ENCODE data around the gene PINK1. TPM values are rescaled to one million over a fixed set of nuclear protein-coding genes. Genes with fewer than 3 reads are reported as not detected.
"Not testable (repeated sequence)": the region's sequence is repeated elsewhere in the genome, so short reads cannot be mapped to it uniquely, and the experiment has no call there.

The PINK1 gene
- total RNA-seq, 1 experiment from 2014 or later, result 22.3 TPM

DNA sequence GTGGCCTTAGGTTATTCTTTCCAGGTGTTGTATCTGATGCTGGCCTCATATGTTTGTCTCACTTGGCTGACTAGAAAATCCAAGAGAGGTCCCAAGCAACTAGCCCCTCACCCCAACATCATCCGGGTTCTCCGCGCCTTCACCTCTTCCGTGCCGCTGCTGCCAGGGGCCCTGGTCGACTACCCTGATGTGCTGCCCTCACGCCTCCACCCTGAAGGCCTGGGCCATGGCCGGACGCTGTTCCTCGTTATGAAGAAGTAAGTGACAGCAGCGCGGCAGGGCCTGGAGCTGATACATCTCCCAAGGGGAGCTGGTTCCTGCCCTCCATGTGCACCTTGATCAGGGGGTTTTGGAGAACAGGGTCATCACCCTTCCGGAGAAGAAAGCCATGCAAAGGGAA lies 11.2 kb downstream of the PINK1 start:
- no peak for DNase-seq (ENCODE audit: low spot score)

DNA sequence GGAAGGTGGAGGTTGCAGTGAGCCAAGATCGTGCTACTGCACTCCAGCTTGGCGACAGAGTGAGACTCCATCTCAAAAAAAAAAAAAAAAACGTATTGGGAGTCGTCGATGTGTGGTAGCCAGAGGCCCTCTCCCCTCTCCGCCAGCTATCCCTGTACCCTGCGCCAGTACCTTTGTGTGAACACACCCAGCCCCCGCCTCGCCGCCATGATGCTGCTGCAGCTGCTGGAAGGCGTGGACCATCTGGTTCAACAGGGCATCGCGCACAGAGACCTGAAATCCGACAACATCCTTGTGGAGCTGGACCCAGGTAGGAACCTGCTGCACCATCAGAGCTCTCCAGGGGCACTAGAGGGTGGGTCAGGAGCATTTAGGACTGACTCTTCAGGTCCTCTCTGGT lies 12.2 kb downstream of the PINK1 start:
- DNase-seq (ENCODE audit: low spot score), result no peak

DNA sequence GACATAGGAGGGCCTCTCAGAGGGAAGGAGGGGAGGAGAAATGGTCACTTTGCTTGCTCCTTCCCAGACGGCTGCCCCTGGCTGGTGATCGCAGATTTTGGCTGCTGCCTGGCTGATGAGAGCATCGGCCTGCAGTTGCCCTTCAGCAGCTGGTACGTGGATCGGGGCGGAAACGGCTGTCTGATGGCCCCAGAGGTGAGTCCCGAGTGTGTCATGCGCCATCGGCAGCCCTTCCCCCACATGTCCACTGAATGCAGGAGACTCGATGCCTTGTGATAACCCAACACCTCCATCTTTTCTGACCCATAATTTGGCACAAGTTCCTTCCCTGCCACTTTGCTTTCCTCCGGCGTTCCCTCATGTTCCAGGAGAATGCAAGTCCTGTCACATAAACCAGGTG lies 15.2 kb downstream of the PINK1 start:
- DNase-seq (ENCODE audit: low spot score), result no peak

GRCh38 chr1:20648946-20649345 lies 15.7 kb downstream of the PINK1 start:
- DNase-seq (ENCODE audit: low spot score), result no peak

GRCh38 chr1:20652300-20652699 lies 19.0 kb downstream of the PINK1 start:
- DNase-seq (ENCODE audit: low spot score), result no peak

- no peak for DNase-seq (ENCODE audit: low spot score)
Measured at GRCh38 chr1:20654104-20654690, 20.9 kb downstream of the PINK1 start.

GRCh38 chr1:20657024-20657423 lies 23.8 kb downstream of the PINK1 start:
- DNase-seq (ENCODE audit: low spot score), result no peak

GRCh38 chr1:20658166-20658915 lies 25.1 kb downstream of the PINK1 start:
- DNase-seq (ENCODE audit: low spot score), result no peak

GRCh38 chr1:20660363-20660762 lies 27.1 kb downstream of the PINK1 start:
- DNase-seq (ENCODE audit: low spot score), result no peak

GRCh38 chr1:20660847-20661206 lies 27.6 kb downstream of the PINK1 start:
- no peak for DNase-seq (ENCODE audit: low spot score)

DNA sequence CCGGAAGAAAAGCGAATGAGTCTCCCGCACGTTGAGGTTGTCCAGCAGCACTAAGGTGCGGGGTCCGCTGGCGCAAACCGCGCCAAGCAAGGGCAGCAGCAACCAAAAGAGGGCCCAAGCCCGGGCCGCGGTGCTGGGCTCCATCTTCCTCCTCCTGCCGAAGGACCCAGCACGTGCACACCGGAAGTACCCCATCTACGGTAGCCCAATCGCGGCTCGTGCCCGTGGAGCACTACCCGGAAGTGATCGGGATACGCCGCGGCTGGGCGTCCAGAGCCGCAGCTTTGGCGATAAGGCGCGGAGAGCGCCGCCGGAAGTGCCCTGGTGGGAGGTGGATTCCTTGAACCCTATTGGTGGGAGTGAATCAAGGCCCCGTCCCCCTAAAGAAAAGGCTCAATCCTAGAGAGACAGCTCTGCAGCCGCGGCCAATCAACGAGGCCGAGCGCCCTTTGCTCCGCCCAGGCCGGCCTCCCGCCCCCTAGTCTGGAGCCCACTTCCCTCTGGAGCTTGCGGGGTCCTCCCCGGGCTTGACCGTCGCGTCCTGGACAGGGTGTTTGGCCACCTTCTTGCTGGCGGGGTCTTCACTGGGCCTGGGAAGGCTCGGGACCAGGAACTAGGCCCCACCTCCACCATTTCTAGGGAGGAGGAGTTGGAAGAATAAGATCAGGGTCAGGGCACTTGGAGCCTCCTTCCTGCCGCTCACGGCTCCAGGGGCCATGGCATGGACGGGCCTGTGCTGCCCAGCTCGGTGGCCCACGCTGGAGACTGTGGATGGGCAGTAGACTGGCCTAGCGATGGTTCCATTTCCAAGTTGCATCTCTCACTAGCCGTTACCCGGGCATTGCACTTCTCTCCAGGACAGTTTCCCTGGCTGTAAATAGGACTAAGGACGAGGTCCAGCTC lies 28.2 kb downstream of the PINK1 start, which contains the start of gene DDOST:
Gene DDOST (minus strand): TSS at position 163 of the 903 bp plus-strand sequence. CDS start 19 bp downstream, at position 144.
- peak; percentile 97 for DNase-seq (ENCODE audit: low spot score)

DNA sequence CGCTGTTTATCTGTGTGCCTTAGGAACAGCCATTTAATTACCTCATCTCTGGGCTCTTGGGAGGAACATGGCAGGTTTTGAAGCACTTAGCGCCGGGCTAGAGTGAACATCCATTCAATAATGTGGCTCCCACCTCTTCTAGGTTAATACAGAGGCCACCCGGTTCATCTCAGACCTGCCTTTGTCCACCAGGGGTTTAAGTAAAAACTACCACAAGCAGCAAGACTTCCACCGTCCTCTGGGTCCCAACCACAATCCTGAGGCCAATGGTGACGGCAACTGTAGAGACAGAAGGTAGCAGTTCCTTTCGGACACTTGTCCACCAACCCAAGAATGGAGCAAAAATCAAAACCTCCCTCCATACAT lies 28.8 kb downstream of the PINK1 start:
- no peak for DNase-seq (ENCODE audit: low spot score)

DNA sequence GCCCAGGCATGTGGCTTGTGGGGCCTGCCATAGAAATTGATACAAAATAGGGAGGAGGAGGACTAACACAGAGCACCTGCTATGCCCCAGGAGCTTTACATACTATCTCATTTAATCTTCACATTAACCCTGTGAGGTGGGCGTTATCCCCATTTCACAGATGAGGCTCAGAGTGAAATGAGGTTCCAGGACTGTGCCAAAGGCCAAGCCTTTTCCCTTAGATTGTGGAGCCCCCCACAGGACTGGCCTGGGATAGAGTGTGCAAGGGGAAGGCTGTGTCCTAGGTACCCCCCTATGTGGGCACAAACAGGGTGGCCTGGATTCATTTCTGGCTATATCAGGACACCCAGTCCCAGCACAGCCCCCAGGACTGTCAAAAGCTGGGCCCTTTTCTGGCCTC lies 30.1 kb downstream of the PINK1 start:
- no peak for DNase-seq (ENCODE audit: low spot score)

- DNase-seq (ENCODE audit: low spot score), result no peak
Measured at GRCh38 chr1:20663969-20664715, 30.9 kb downstream of the PINK1 start.

- DNase-seq (ENCODE audit: low spot score), result no peak
Measured at GRCh38 chr1:20665726-20666125, 32.5 kb downstream of the PINK1 start.

DNA sequence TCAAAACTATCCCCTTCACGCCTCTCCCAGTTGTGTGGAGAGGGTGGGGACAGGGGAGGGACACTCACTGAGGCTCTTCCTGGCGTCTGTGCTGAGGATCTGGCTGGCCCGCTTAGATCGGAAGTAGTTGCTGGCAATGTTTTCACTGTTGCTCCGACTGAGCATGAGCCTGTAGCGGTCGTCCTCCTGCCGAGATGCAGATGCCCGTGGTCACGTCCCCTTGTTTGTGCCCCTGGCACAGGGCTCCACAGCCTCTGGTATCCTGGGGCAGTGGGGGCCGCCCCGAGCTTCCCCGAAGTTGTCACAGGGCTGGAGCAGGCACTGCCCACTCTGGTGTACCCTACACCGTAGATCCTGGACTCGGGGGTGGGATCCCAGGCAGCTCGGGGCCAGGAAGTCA lies 32.9 kb downstream of the PINK1 start:
- DNase-seq (ENCODE audit: low spot score), result no peak

DNA sequence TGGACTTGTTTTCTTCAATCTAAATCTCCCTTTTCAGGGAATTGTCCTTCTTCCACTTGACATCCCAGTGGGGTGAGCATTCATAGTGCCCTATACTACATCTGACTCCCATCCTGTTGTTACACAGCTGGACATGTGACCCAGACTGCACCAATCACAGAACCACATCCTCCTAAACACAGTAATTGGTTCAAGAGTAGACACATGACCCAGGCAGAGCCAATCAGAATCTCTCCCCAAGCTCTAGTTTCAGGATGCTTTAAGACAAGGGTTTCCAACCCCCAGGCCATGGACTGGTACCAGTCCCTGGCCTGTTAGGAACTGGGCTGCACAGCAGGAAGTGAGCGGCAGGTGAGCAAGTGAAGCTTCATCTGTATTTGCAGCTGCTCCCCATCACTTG lies 33.5 kb downstream of the PINK1 start:
- DNase-seq (ENCODE audit: low spot score), result peak; percentile 16

DNA sequence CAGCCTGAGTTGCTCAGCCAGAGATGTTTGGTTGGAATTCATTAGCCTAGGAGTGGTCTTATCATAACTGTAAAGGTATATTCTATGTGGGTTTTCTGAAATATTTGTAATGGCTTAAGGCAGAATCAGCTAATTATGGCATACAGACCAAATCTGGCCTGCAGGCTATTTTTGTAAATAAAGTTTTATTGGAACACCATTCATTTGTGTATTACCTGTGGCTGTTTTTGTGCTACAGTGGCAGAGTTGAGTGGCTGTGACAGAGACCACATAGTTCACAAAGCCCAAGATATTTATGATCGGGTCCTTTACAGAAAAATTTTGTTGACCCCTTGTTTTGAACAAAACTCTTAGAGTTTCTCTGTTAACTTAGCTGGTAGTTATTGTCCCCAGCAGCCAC lies 35.3 kb downstream of the PINK1 start:
- no peak for DNase-seq (ENCODE audit: low spot score)

DNA sequence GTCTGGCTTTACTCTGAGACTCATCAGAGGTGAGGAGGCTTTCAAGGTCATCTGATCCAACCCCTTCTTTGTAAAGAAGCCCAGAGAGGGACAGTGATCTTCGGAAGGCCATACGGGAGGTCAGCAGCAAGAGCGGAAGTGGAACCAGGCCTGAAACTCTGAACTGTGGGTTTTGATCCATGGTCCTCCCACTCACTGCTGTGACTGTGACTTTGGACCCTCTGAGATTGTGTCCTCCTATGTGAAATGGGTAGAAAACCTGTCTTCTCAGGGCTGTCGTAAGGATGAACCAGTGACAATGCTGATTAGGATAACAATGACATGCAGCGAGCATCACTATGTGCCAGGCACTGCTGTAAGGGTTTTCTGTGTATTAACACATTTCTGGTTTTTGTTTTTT lies 37.7 kb downstream of the PINK1 start:
- DNase-seq (ENCODE audit: low spot score), result no peak

DNA sequence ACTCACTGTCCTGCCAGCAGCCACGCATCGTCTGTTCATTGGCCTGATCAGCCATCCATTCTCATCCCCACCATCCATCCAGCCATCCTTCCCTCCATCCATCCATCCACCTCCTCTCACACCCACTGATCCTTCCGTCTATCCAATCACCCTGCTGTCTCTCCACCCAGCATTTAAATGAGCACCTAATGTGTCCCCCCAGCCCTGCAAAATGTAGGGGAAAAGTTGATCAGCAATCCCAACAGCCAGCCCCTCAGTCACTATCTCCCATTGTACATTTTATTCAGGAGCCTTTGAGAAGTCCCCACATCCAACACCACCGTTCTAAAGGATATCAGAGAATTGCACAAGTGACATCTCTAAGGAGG lies 39.0 kb downstream of the PINK1 start:
- no peak for DNase-seq (ENCODE audit: low spot score)

DNA sequence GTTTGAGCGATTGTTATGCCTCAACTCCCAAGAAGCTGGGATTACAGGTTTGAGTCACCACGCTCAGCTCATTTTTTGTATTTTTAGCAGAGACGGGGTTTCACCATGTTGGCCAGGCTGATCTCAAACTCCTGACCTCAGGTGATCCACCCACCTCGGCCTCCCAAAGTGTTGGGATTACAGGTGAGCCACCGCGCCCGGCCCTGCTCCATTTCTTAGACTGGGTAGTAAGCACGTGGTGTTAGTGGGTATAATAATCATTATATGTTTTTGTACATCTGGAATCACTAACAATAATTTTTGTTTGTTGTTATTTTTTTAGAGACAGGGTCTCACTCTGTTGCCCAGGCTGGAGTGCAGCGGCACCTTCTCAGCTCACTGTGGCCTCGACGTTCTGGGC lies 40.4 kb downstream of the PINK1 start:
- DNase-seq (ENCODE audit: low spot score), result not testable (repeated sequence)

- DNase-seq (ENCODE audit: low spot score), result no peak
Measured at GRCh38 chr1:20678599-20678998, 45.3 kb downstream of the PINK1 start.
